ENCODE results near the gene ATP5PD.
A peak's percentile ranks its signal among the peaks of the same experiment; 100 is the strongest.

- peak; percentile 38 for TF ChIP-seq SAP130 (CRISPR knock-in tag; IDR thresholded peaks at IDR 0.05; ENCODE audit: low read depth)
- no peak for TF ChIP-seq TBL1XR1 (IDR thresholded peaks at IDR 0.05; ENCODE audit: borderline replicate concordance, low read length, partially characterized antibody)
- TF ChIP-seq ZNF383 (CRISPR knock-in tag; IDR thresholded peaks at IDR 0.05; ENCODE audit: borderline replicate concordance) = no peak
- peak; percentile 54 for TF ChIP-seq CTCF (CRISPR knock-in tag; IDR thresholded peaks at IDR 0.05)
- no peak for TF ChIP-seq MIER3 (CRISPR knock-in tag; IDR thresholded peaks at IDR 0.05; ENCODE audit: borderline replicate concordance)
- no peak for TF ChIP-seq RFX5 (IDR thresholded peaks at IDR 0.05; ENCODE audit: low read depth, low read length)
- TF ChIP-seq SUZ12 (IDR thresholded peaks at IDR 0.05; ENCODE audit: low read depth, low read length) = no peak
- TF ChIP-seq NCOR1 (IDR thresholded peaks at IDR 0.05; ENCODE audit: borderline replicate concordance, low read length) = no peak
Measured at GRCh38 chr17:75069783-75070182, 23.0 kb upstream of the ATP5PD start.
